K562 (cell line): ENCODE measurements around the gene INPP5D.

ENCODE experiments used
- CHD1 ChIP-seq: fragments of 200-600 bp; sonication (generic); IDR thresholded peaks from one replicate; pipeline ENCODE4 v1.6.1; 2012; ENCODE audit warnings: mild to moderate bottlenecking, moderate library complexity, low read length, inconsistent platforms
- FOXK2 ChIP-seq, 2 experiments: fragments of 450-650 bp; IDR thresholded peaks in 1 of 2; conservative IDR thresholded peaks in 1 of 2; 2 replicates each; pipeline ENCODE4 v1.6.1; 2016; ENCODE audit warnings: low read depth in 2 of 2, mild to moderate bottlenecking in 1 of 2
- MAFF ChIP-seq: IDR thresholded peaks from 2 replicates; pipeline ENCODE4 v1.6.1; 2012; ENCODE audit warnings: low read length, improper control_type of control experiment
- SIN3A ChIP-seq, 2 experiments: fragments of 150-350 bp in 1 of 2; IDR thresholded peaks; 2 replicates each; pipeline ENCODE4 v1.6.1; 2011 to 2016; ENCODE audit warnings: borderline replicate concordance in 2 of 2, low read depth in 2 of 2, low read length in 2 of 2, mild to moderate bottlenecking in 2 of 2, moderate library complexity in 2 of 2; ENCODE audit not compliant: control insufficient read depth in 1 of 2
- SP2 ChIP-seq: IDR thresholded peaks from 2 replicates; pipeline ENCODE4 v1.6.1; 2011; ENCODE audit warnings: mild to moderate bottlenecking, low read depth, low read length, moderate library complexity; ENCODE audit not compliant: poor library complexity, severe bottlenecking; ENCODE audit errors: extremely low read depth
- TF ChIP-seq, protein P1 (sequence below), 3 experiments: IDR thresholded peaks in 2 of 3; conservative IDR thresholded peaks in 1 of 3; 2 replicates each; pipeline ENCODE4 v1.5.1; 2011 to 2012; ENCODE audit warnings: low read length in 3 of 3, mild to moderate bottlenecking in 3 of 3, control low read depth in 2 of 3, improper control_type of control experiment in 1 of 3, inconsistent platforms in 1 of 3, low read depth in 1 of 3, mixed read lengths in 1 of 3, moderate library complexity in 1 of 3; ENCODE audit not compliant: insufficient read depth in 2 of 3
- TF ChIP-seq, protein P2 (sequence below), 2 experiments: IDR thresholded peaks in 1 of 2; conservative IDR thresholded peaks in 1 of 2; 2 replicates each; pipeline ENCODE4 v1.6.1; 2016; ENCODE audit warnings: low read depth in 2 of 2, mild to moderate bottlenecking in 1 of 2, missing compliant biosample characterization in 1 of 2, missing genetic modification characterization in 1 of 2, moderate library complexity in 1 of 2
- TF ChIP-seq, protein P3 (sequence below): fragments of 250-450 bp; sonication (Bioruptor Pico); IDR thresholded peaks from 2 replicates; pipeline ENCODE4 v1.8.0; 2021; ENCODE audit warnings: borderline replicate concordance, mild to moderate bottlenecking, moderate library complexity; ENCODE audit not compliant: poor library complexity, severe bottlenecking

DNA sequence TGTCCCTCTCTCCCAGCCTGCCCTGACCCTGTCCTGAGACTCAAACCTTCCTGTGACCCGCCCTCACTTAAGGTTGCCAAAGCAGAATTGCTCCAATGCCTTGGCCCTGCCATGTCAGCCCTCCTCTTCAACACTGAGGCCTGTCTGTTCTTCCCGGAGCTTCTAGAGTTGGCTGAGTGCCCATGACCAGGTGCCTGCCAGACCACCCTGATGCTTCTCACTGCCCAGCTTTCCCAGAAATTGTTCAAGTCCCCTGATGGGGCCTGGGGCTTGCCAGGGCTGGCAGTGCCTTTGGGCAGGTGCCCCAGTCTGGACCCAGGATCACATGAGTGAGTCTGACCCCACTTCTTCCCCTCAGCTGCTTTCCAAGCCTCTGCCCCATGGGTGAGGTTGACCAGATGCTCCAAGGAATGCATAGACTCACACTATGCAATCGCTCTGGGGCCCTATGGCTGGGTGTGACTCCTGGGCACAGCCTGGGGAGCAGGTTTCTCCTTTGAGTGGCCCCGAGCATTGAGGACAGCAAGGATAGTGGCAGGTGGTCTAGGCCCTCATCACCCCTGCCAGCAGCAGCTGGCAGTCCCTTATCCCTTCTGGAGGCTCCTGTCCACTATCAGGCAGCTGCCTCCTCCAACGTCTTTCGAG, 3.1 kb upstream of the INPP5D start:
- TF ChIP-seq, protein P1, sequence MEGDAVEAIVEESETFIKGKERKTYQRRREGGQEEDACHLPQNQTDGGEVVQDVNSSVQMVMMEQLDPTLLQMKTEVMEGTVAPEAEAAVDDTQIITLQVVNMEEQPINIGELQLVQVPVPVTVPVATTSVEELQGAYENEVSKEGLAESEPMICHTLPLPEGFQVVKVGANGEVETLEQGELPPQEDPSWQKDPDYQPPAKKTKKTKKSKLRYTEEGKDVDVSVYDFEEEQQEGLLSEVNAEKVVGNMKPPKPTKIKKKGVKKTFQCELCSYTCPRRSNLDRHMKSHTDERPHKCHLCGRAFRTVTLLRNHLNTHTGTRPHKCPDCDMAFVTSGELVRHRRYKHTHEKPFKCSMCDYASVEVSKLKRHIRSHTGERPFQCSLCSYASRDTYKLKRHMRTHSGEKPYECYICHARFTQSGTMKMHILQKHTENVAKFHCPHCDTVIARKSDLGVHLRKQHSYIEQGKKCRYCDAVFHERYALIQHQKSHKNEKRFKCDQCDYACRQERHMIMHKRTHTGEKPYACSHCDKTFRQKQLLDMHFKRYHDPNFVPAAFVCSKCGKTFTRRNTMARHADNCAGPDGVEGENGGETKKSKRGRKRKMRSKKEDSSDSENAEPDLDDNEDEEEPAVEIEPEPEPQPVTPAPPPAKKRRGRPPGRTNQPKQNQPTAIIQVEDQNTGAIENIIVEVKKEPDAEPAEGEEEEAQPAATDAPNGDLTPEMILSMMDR (IDR thresholded peaks at IDR 0.05 in 2 of 3, conservative IDR thresholded peaks at IDR 0.05 in 1 of 3; ENCODE audit: insufficient read depth in 2 of 3, low read depth in 1 of 3, low read length in 3 of 3): no peak
- TF ChIP-seq CHD1 (no peak), SIN3A (IDR thresholded peaks at IDR 0.05; ENCODE audit: borderline replicate concordance in 2 of 2, control insufficient read depth in 1 of 2, low read depth in 2 of 2, low read length in 2 of 2) (no peak), FOXK2 (conservative IDR thresholded peaks at IDR 0.05 in 1 of 2, IDR thresholded peaks at IDR 0.05 in 1 of 2; ENCODE audit: low read depth in 2 of 2) (no peak), MAFF (no peak), SP2 (no peak)
- TF ChIP-seq, protein P2, sequence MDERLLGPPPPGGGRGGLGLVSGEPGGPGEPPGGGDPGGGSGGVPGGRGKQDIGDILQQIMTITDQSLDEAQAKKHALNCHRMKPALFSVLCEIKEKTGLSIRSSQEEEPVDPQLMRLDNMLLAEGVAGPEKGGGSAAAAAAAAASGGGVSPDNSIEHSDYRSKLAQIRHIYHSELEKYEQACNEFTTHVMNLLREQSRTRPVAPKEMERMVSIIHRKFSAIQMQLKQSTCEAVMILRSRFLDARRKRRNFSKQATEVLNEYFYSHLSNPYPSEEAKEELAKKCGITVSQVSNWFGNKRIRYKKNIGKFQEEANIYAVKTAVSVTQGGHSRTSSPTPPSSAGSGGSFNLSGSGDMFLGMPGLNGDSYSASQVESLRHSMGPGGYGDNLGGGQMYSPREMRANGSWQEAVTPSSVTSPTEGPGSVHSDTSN (CRISPR knock-in tag; IDR thresholded peaks at IDR 0.05; ENCODE audit: low read depth): no peak
- TF ChIP-seq, protein P2 (tag; conservative IDR thresholded peaks at IDR 0.05; ENCODE audit: low read depth): no peak
- TF ChIP-seq, protein P3, sequence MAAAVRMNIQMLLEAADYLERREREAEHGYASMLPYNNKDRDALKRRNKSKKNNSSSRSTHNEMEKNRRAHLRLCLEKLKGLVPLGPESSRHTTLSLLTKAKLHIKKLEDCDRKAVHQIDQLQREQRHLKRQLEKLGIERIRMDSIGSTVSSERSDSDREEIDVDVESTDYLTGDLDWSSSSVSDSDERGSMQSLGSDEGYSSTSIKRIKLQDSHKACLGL (CRISPR knock-in tag): no peak
